Smooth muscle cell (in vitro differentiated cells): ENCODE results near the gene PIH1D1. TPM values are rescaled to one million over a fixed set of nuclear protein-coding genes. Genes with fewer than 3 reads are reported as not detected.

Experiments used
- DNase-seq: peaks from one replicate; lab custom pipeline; 2025; ENCODE audit not compliant: unreplicated experiment; lab: John Stamatoyannopoulos, UW
- H2AFZ ChIP-seq: fragments of 200-600 bp; sonication (generic); 2 replicates; pipeline ENCODE4 v1.6.0; 2016; ENCODE audit warnings: antibody characterized with exemption, low read depth, mild to moderate bottlenecking
- H3F3A ChIP-seq: fragments of 200-600 bp; sonication (generic); 2 replicates; pipeline ENCODE4 v1.6.0; 2017; ENCODE audit warnings: antibody characterized with exemption, low read depth
- H3K27ac ChIP-seq: fragments of 200-600 bp; sonication (generic); 2 replicates; pipeline ENCODE4 v1.5.1; 2016; ENCODE audit warnings: low read depth, mild to moderate bottlenecking
- H3K27me3 ChIP-seq: fragments of 200-600 bp; sonication (generic); 2 replicates; pipeline ENCODE4 v1.6.1; 2016; ENCODE audit warnings: low read depth, mild to moderate bottlenecking
- H3K36me3 ChIP-seq: fragments of 200-600 bp; sonication (generic); 2 replicates; pipeline ENCODE4 v1.5.1; 2016; ENCODE audit warnings: low read depth
- H3K4me1 ChIP-seq: fragments of 200-600 bp; sonication (generic); 2 replicates; pipeline ENCODE4 v1.5.1; 2016; ENCODE audit warnings: low read depth
- H3K4me2 ChIP-seq: fragments of 200-600 bp; sonication (generic); 2 replicates; pipeline ENCODE4 v1.6.0; 2016; ENCODE audit warnings: mild to moderate bottlenecking
- H3K4me3 ChIP-seq: fragments of 200-600 bp; sonication (generic); 2 replicates; pipeline ENCODE4 v1.5.1; 2016; ENCODE audit warnings: mild to moderate bottlenecking
- H3K79me2 ChIP-seq: fragments of 200-600 bp; sonication (generic); 2 replicates; pipeline ENCODE4 v1.6.0; 2016; ENCODE audit warnings: low read depth, mild to moderate bottlenecking
- H3K9ac ChIP-seq: fragments of 200-600 bp; sonication (generic); 2 replicates; pipeline ENCODE4 v1.6.0; 2016; ENCODE audit warnings: low read depth
- H3K9me3 ChIP-seq: fragments of 200-600 bp; sonication (generic); replicated peaks from 2 replicates; pipeline ENCODE4 v1.5.1; 2016; ENCODE audit warnings: low read depth
- H4K20me1 ChIP-seq: fragments of 200-600 bp; sonication (generic); 2 replicates; pipeline ENCODE4 v1.6.0; 2016; ENCODE audit warnings: low read depth
- WGBS: methylation state at CpG from one replicate; pipeline ENCODE4 v1.1.7; 2016; ENCODE audit warnings: low lambda C conversion rate; 5-methylcytosine and 5-hydroxymethylcytosine counted together
- polyA plus RNA-seq: library from polyadenylated mRNA; unstranded; fragments of >200 nt; fragmentation: Nextera tagmentation; extraction: Ambion mirVana; gene quantifications from 2 replicates; pipeline ENCODE4 v1.2.1, GENCODE V29; 2016
- total RNA-seq: library from RNA; depleted of rRNA; stranded (reverse); fragments of >200 nt; gene quantifications from 2 replicates; pipeline ENCODE4 v1.2.3, GENCODE V29; 2014
- TF ChIP-seq, protein P1 (sequence below): fragments of 200-600 bp; sonication (generic); IDR thresholded peaks from 2 replicates; pipeline ENCODE4 v1.5.1; 2017; ENCODE audit warnings: borderline replicate concordance, mild to moderate bottlenecking, antibody characterized with exemption; ENCODE audit not compliant: insufficient read depth, poor library complexity, severe bottlenecking

Gene PIH1D1
- total and polyA plus RNA-seq, 2 experiments from 2014 or later: 77.1 to 89.8 TPM

DNA sequence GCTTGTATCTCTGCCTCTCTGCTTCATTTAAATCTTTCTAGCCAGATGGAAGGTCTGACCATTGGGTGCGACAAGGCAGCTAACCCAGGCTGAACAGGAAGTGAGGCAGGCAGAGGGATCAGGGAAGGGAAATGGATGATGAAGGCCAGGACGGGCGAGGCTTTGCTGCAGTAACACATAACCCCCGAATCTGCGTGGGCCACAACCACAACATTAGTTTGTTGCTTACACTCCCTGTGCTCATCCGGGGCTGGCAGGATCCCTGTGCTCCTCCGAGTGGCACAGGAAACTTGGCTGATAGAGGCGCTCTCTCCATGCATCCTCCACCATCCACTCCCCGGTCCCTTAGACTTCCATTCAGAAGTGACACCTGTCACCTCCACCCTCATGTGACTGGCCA is 21.3 kb upstream of the PIH1D1 start:
- Histone ChIP-seq H3K27ac (no peak overlapping the region), H3K9ac (no peak overlapping the region), H4K20me1 (no peaks in the 10 kb centered on the region), H3K9me3 (no peaks in the 10 kb centered on the region), H3K27me3 (no peaks in the 10 kb centered on the region), H3F3A (no peaks in the 10 kb centered on the region), H3K4me3 (no peak overlapping the region), H2AFZ (no peak overlapping the region), H3K4me2 (no peak overlapping the region), H3K4me1 (no peaks in the 10 kb centered on the region), H3K79me2 (no peaks in the 10 kb centered on the region), H3K36me3 (no peaks in the 10 kb centered on the region)
- no peak for DNase-seq
- WGBS: 70% methylated on average over 9 of the region's 9 CpGs
- TF ChIP-seq, protein P1, sequence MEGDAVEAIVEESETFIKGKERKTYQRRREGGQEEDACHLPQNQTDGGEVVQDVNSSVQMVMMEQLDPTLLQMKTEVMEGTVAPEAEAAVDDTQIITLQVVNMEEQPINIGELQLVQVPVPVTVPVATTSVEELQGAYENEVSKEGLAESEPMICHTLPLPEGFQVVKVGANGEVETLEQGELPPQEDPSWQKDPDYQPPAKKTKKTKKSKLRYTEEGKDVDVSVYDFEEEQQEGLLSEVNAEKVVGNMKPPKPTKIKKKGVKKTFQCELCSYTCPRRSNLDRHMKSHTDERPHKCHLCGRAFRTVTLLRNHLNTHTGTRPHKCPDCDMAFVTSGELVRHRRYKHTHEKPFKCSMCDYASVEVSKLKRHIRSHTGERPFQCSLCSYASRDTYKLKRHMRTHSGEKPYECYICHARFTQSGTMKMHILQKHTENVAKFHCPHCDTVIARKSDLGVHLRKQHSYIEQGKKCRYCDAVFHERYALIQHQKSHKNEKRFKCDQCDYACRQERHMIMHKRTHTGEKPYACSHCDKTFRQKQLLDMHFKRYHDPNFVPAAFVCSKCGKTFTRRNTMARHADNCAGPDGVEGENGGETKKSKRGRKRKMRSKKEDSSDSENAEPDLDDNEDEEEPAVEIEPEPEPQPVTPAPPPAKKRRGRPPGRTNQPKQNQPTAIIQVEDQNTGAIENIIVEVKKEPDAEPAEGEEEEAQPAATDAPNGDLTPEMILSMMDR: no peak

DNA sequence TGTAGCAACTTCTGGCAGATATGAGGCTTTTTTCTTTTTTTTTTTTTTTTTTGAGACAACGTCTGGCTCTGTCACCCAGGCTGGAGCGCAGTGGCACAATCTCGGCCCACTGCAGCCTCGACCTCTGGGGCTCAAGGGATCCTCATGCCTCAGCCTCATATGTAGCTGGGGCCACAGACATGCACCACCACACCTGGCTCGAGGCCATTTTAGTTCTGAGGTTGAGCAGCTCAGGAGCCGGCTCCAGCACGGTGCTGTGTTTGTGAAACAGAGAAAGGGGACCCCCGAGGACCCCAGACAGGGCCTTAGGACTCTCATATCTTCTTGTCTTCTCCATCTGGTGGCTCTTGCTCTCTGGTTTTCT is 19.0 kb upstream of the PIH1D1 start:
- DNase-seq: no peak
- no peak overlapping the region for H3K4me3 ChIP-seq

DNA sequence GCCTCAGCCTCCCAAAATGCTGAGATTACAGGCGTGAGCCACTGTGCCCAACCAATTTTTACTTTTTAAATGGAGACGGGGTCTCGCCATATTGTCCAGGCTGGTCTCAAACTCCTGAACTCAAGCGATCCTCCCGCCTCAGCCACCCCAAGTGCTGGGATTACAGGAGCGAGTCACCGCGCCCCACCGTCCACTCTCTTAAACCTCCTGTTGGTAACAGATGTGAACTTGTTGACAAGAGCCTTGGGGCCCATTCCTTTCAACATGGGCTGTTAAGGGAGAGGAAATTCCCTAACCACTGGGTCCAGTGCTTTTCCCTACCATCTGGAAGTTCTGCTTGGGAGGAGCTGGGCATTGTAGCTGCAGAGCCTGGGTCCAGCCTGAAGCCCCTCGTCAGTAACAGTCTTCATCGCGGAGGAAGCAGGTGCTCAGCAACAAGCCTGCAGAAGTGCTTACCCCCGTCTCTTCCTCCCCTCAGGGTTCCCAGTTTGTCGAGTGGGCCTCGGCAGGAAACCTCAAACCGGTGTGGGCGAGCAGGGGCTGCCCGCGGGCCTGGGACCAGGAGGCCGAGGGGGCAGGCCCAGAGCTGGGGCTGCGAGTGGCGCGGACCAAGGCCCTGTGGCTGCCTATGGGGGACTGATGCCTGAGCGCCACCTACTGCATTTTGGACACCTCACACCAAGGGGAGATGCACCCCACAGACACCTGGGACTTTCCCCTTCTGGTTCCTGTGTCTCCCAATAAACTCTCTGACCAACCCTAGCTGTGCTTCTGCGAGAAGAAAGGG is 18.4 kb upstream of the PIH1D1 start:
- WGBS: 94% methylated on average over 25 of the region's 25 CpGs
- H3F3A ChIP-seq: no peaks in the 10 kb centered on the region
- H3K4me1 ChIP-seq: no peaks in the 10 kb centered on the region
- H3K27me3 ChIP-seq: no peaks in the 10 kb centered on the region
- H2AFZ ChIP-seq: no peak overlapping the region
- no peaks in the 10 kb centered on the region for H4K20me1 ChIP-seq
- TF ChIP-seq, protein P1: no peak
- no peaks in the 10 kb centered on the region for H3K36me3 ChIP-seq
- DNase-seq: no peak
- no peak overlapping the region for H3K9ac ChIP-seq
- H3K4me2 ChIP-seq: no peak overlapping the region
- H3K9me3 ChIP-seq: no peaks in the 10 kb centered on the region
- no peak overlapping the region for H3K27ac ChIP-seq
- no peak overlapping the region for H3K4me3 ChIP-seq
- H3K79me2 ChIP-seq: no peaks in the 10 kb centered on the region

More for the DNA sequence above, 19.0 kb upstream of the PIH1D1 start:
- TF ChIP-seq, protein P1: no peak
- Histone ChIP-seq H3K27me3 (no peaks in the 10 kb centered on the region), H4K20me1 (no peaks in the 10 kb centered on the region), H3K36me3 (no peaks in the 10 kb centered on the region), H3K9me3 (no peaks in the 10 kb centered on the region), H2AFZ (no peak overlapping the region), H3K79me2 (no peaks in the 10 kb centered on the region), H3K27ac (no peak overlapping the region), H3K4me1 (no peaks in the 10 kb centered on the region), H3K4me2 (no peak overlapping the region), H3F3A (no peaks in the 10 kb centered on the region), H3K9ac (no peak overlapping the region)
- 90% methylated on average over 8 of the region's 8 CpGs for WGBS
